HepG2 (cell line): Measurements from ENCODE around the gene NEDD4L.

Experiments used
- CREB1 ChIP-seq, 2 experiments: fragments of 450-650 bp in 1 of 2; IDR thresholded peaks; 2 replicates each; pipeline ENCODE4 v1.6.1; 2016 to 2017; ENCODE audit warnings: control low read depth in 1 of 2, mild to moderate bottlenecking in 1 of 2, missing compliant biosample characterization in 1 of 2, missing genetic modification characterization in 1 of 2
- CTCF ChIP-seq: sonication (generic); formaldehyde crosslinking; IDR thresholded peaks from 2 replicates; pipeline ENCODE4 v1.5.0; 2020; ENCODE audit warnings: mild to moderate bottlenecking, missing genetic modification reagents, moderate library complexity
- EP300 ChIP-seq, 3 experiments: sonication (generic) in 1 of 3; formaldehyde crosslinking in 1 of 3; IDR thresholded peaks; 2 replicates each; pipeline versions ENCODE4 v1.5.1 to v1.6.1; 2011 to 2020; ENCODE audit warnings: low read depth in 2 of 3, low read length in 2 of 3, borderline replicate concordance in 1 of 3, improper control_type of control experiment in 1 of 3, mild to moderate bottlenecking in 1 of 3, missing genetic modification reagents in 1 of 3, moderate library complexity in 1 of 3
- MED13 ChIP-seq: sonication (generic); formaldehyde crosslinking; IDR thresholded peaks from 2 replicates; pipeline ENCODE4 v1.5.0; 2020; ENCODE audit warnings: missing genetic modification reagents
- NR2C2 ChIP-seq: sonication (generic); formaldehyde crosslinking; IDR thresholded peaks from 2 replicates; pipeline ENCODE4 v1.4.0; 2020; ENCODE audit warnings: missing genetic modification reagents, mild to moderate bottlenecking, moderate library complexity, borderline replicate concordance
- PCBP1 ChIP-seq: fragments of 200-400 bp; formaldehyde crosslinking; IDR thresholded peaks from 2 replicates; pipeline ENCODE4 v1.6.1; 2017; ENCODE audit warnings: mild to moderate bottlenecking, low read depth, low read length, borderline replicate concordance
- POLR2A ChIP-seq, 2 experiments: IDR thresholded peaks; 2 replicates each; pipeline ENCODE4 v1.6.1; 2011; ENCODE audit warnings: low read depth in 2 of 2, low read length in 2 of 2, mild to moderate bottlenecking in 1 of 2, moderate library complexity in 1 of 2; ENCODE audit not compliant: insufficient read depth in 1 of 2
- XRCC5 ChIP-seq: fragments of 200-400 bp; formaldehyde crosslinking; optimal IDR thresholded peaks from 2 replicates; pipeline ENCODE3; 2017; ENCODE audit warnings: mild to moderate bottlenecking, low read length
- ZMAT3 ChIP-seq: sonication (generic); formaldehyde crosslinking; conservative IDR thresholded peaks from 2 replicates; pipeline ENCODE4 v1.7.0; 2021; ENCODE audit warnings: missing genetic modification reagents
- ZNF138 ChIP-seq: sonication (generic); formaldehyde crosslinking; IDR thresholded peaks from 2 replicates; pipeline ENCODE4 v1.5.0; 2020; ENCODE audit warnings: mild to moderate bottlenecking, low read depth, missing genetic modification reagents
- ZNF20 ChIP-seq: sonication (generic); formaldehyde crosslinking; IDR thresholded peaks from 2 replicates; pipeline ENCODE4 v1.4.0; 2020; ENCODE audit warnings: mild to moderate bottlenecking, moderate library complexity, missing genetic modification reagents

GRCh38 chr18:58335223-58335622 lies 291.2 kb downstream of the NEDD4L start:
- TF ChIP-seq CREB1 (IDR thresholded peaks at IDR 0.05) (no peak), CREB1 (CRISPR knock-in tag; IDR thresholded peaks at IDR 0.05) (no peak), EP300 (IDR thresholded peaks at IDR 0.05; ENCODE audit: low read depth in 2 of 2, low read length in 2 of 2) (no peak), EP300 (CRISPR knock-in tag; IDR thresholded peaks at IDR 0.05; ENCODE audit: borderline replicate concordance) (no peak), ZNF20 (no peak), CTCF (CRISPR knock-in tag) (no peak), XRCC5 (no peak), ZNF138 (CRISPR knock-in tag) (no peak), PCBP1 (no peak), POLR2A (IDR thresholded peaks at IDR 0.05; ENCODE audit: insufficient read depth in 1 of 2, low read depth in 2 of 2, low read length in 2 of 2) (no peak), MED13 (CRISPR knock-in tag) (no peak), ZMAT3 (CRISPR knock-in tag) (no peak), NR2C2 (CRISPR knock-in tag) (no peak)
